Activated naive CD4-positive, alpha-beta T cell treated with anti-CD3 and anti-CD28 coated beads, Interleukin-2, amount 50 U/mL, for 24 hours (primary cell): ENCODE measurements around the gene IPO9.

Experiments
- H3K27ac Mint-ChIP-seq: one replicate; pipeline ENCODE4 v1.8.0; 2021; ENCODE audit warnings: mild to moderate bottlenecking, mixed read lengths
- H3K27me3 Mint-ChIP-seq: one replicate; pipeline ENCODE4 v1.8.0; 2021; ENCODE audit warnings: mixed read lengths
- H3K36me3 Mint-ChIP-seq: one replicate; pipeline ENCODE4 v1.8.0; 2021; ENCODE audit warnings: mixed read lengths
- H3K4me1 Mint-ChIP-seq: one replicate; pipeline ENCODE4 v1.8.0; 2021; ENCODE audit warnings: mixed read lengths
- H3K4me3 Mint-ChIP-seq: one replicate; pipeline ENCODE4 v1.8.0; 2021; ENCODE audit warnings: mild to moderate bottlenecking, mixed read lengths
- H3K9me3 Mint-ChIP-seq: one replicate; pipeline ENCODE4 v1.8.0; 2021; ENCODE audit warnings: mixed read lengths

Gene IPO9

GRCh38 chr1:201793306-201793925 lies 35.5 kb upstream of the IPO9 start:
- Mint-ChIP-seq H3K36me3 (peaks cover 12% of the 10 kb centered on the region), H3K27ac (no peak overlapping the region)

GRCh38 chr1:201795066-201795465 lies 33.9 kb upstream of the IPO9 start:
- H3K27me3 Mint-ChIP-seq: no peaks in the 10 kb centered on the region
- no peak overlapping the region for H3K4me3 Mint-ChIP-seq
- H3K9me3 Mint-ChIP-seq: no peaks in the 10 kb centered on the region
- peaks cover 9% of the 10 kb centered on the region for H3K36me3 Mint-ChIP-seq
- H3K27ac Mint-ChIP-seq: no peak overlapping the region
- H3K4me1 Mint-ChIP-seq: no peaks in the 10 kb centered on the region

More at GRCh38 chr1:201793306-201793925, 35.5 kb upstream of the IPO9 start:
- Mint-ChIP-seq H3K9me3 (no peaks in the 10 kb centered on the region), H3K4me3 (no peak overlapping the region), H3K4me1 (no peaks in the 10 kb centered on the region), H3K27me3 (no peaks in the 10 kb centered on the region)

GRCh38 chr1:201800246-201800645 lies 28.7 kb upstream of the IPO9 start:
- no peak overlapping the region for H3K4me3 Mint-ChIP-seq
- H3K27me3 Mint-ChIP-seq: no peaks in the 10 kb centered on the region
- no peaks in the 10 kb centered on the region for H3K4me1 Mint-ChIP-seq
- H3K9me3 Mint-ChIP-seq: no peaks in the 10 kb centered on the region
- peaks cover 8% of the 10 kb centered on the region for H3K36me3 Mint-ChIP-seq
- no peak overlapping the region for H3K27ac Mint-ChIP-seq

- Mint-ChIP-seq H3K4me1 (no peaks in the 10 kb centered on the region), H3K36me3 (peaks cover 12% of the 10 kb centered on the region), H3K9me3 (no peaks in the 10 kb centered on the region), H3K27ac (no peak overlapping the region), H3K4me3 (no peak overlapping the region), H3K27me3 (no peaks in the 10 kb centered on the region)
Observed at GRCh38 chr1:201806801-201807200, 22.2 kb upstream of the IPO9 start.

- no peak overlapping the region for H3K27ac Mint-ChIP-seq
- H3K4me3 Mint-ChIP-seq: no peak overlapping the region
- H3K27me3 Mint-ChIP-seq: no peaks in the 10 kb centered on the region
- H3K36me3 Mint-ChIP-seq: peaks cover 13% of the 10 kb centered on the region
- no peaks in the 10 kb centered on the region for H3K9me3 Mint-ChIP-seq
- no peaks in the 10 kb centered on the region for H3K4me1 Mint-ChIP-seq
Observed at GRCh38 chr1:201807958-201808632, 20.9 kb upstream of the IPO9 start.

- Mint-ChIP-seq H3K27me3 (no peaks in the 10 kb centered on the region), H3K4me3 (no peak overlapping the region), H3K36me3 (peaks cover 13% of the 10 kb centered on the region), H3K9me3 (no peaks in the 10 kb centered on the region), H3K27ac (no peak overlapping the region), H3K4me1 (no peaks in the 10 kb centered on the region)
Observed at GRCh38 chr1:201808633-201808990, 20.3 kb upstream of the IPO9 start.

GRCh38 chr1:201809876-201810275 lies 19.1 kb upstream of the IPO9 start:
- no peaks in the 10 kb centered on the region for H3K4me1 Mint-ChIP-seq

GRCh38 chr1:201810466-201811216 lies 18.3 kb upstream of the IPO9 start:
- H3K27ac Mint-ChIP-seq: no peak overlapping the region
- H3K27me3 Mint-ChIP-seq: no peaks in the 10 kb centered on the region
- peaks cover 13% of the 10 kb centered on the region for H3K36me3 Mint-ChIP-seq
- H3K9me3 Mint-ChIP-seq: no peaks in the 10 kb centered on the region
- no peaks in the 10 kb centered on the region for H3K4me1 Mint-ChIP-seq
- no peak overlapping the region for H3K4me3 Mint-ChIP-seq

More at GRCh38 chr1:201809876-201810275, 19.1 kb upstream of the IPO9 start:
- Mint-ChIP-seq H3K27ac (no peak overlapping the region), H3K27me3 (no peaks in the 10 kb centered on the region), H3K36me3 (peaks cover 13% of the 10 kb centered on the region), H3K4me3 (no peak overlapping the region), H3K9me3 (no peaks in the 10 kb centered on the region)

- Mint-ChIP-seq H3K36me3 (peaks cover 10% of the 10 kb centered on the region), H3K27me3 (no peaks in the 10 kb centered on the region), H3K9me3 (no peaks in the 10 kb centered on the region), H3K4me3 (no peak overlapping the region), H3K4me1 (no peaks in the 10 kb centered on the region), H3K27ac (no peak overlapping the region)
Observed at GRCh38 chr1:201813226-201813625, 15.7 kb upstream of the IPO9 start.

- Mint-ChIP-seq H3K9me3 (no peaks in the 10 kb centered on the region), H3K36me3 (peaks cover 11% of the 10 kb centered on the region), H3K4me1 (no peaks in the 10 kb centered on the region), H3K4me3 (no peak overlapping the region), H3K27me3 (no peaks in the 10 kb centered on the region), H3K27ac (no peak overlapping the region)
Observed at GRCh38 chr1:201816309-201816854, 12.6 kb upstream of the IPO9 start.

GRCh38 chr1:201818971-201819750 lies 9.8 kb upstream of the IPO9 start:
- H3K4me1 Mint-ChIP-seq: no peaks in the 10 kb centered on the region
- no peak overlapping the region for H3K4me3 Mint-ChIP-seq
- peaks cover 6% of the 10 kb centered on the region for H3K36me3 Mint-ChIP-seq
- no peak overlapping the region for H3K27ac Mint-ChIP-seq
- H3K27me3 Mint-ChIP-seq: no peaks in the 10 kb centered on the region
- no peaks in the 10 kb centered on the region for H3K9me3 Mint-ChIP-seq

GRCh38 chr1:201820413-201820812 lies 8.5 kb upstream of the IPO9 start:
- no peaks in the 10 kb centered on the region for H3K9me3 Mint-ChIP-seq
- no peaks in the 10 kb centered on the region for H3K4me1 Mint-ChIP-seq
- H3K27ac Mint-ChIP-seq: no peak overlapping the region
- peaks cover 6% of the 10 kb centered on the region for H3K36me3 Mint-ChIP-seq
- no peaks in the 10 kb centered on the region for H3K27me3 Mint-ChIP-seq
- H3K4me3 Mint-ChIP-seq: no peak overlapping the region

GRCh38 chr1:201825245-201825644 lies 3.7 kb upstream of the IPO9 start:
- no peaks in the 10 kb centered on the region for H3K27me3 Mint-ChIP-seq
- H3K4me3 Mint-ChIP-seq: no peak overlapping the region
- H3K27ac Mint-ChIP-seq: no peak overlapping the region
- peaks cover 15% of the 10 kb centered on the region for H3K4me1 Mint-ChIP-seq
- H3K36me3 Mint-ChIP-seq: peaks cover 3% of the 10 kb centered on the region
- no peaks in the 10 kb centered on the region for H3K9me3 Mint-ChIP-seq

GRCh38 chr1:201826830-201827229 lies 2.1 kb upstream of the IPO9 start:
- peaks cover 31% of the 10 kb centered on the region for H3K4me1 Mint-ChIP-seq
- no peak overlapping the region for H3K4me3 Mint-ChIP-seq
- H3K36me3 Mint-ChIP-seq: peaks cover 2% of the 10 kb centered on the region
- no peaks in the 10 kb centered on the region for H3K9me3 Mint-ChIP-seq
- peak overlapping the region; percentile 81 for H3K27ac Mint-ChIP-seq
- H3K27me3 Mint-ChIP-seq: no peaks in the 10 kb centered on the region
